ENCODE measurements around the gene ZNF653.
"Not testable (repeated sequence)": the region's sequence is repeated elsewhere in the genome, so short reads cannot be mapped to it uniquely, and the experiment has no call there.

ZNF653 gene

GRCh38 chr19:11480715-11481533 is 24.7 kb downstream of the ZNF653 start, which contains the start of gene ELAVL3:
Gene ELAVL3, minus strand, starts transcription at chr19:11481046. Its CDS starts 438 bp downstream, at chr19:11480608.
- DNase-seq (ENCODE audit: low spot score), result no peak

DNA sequence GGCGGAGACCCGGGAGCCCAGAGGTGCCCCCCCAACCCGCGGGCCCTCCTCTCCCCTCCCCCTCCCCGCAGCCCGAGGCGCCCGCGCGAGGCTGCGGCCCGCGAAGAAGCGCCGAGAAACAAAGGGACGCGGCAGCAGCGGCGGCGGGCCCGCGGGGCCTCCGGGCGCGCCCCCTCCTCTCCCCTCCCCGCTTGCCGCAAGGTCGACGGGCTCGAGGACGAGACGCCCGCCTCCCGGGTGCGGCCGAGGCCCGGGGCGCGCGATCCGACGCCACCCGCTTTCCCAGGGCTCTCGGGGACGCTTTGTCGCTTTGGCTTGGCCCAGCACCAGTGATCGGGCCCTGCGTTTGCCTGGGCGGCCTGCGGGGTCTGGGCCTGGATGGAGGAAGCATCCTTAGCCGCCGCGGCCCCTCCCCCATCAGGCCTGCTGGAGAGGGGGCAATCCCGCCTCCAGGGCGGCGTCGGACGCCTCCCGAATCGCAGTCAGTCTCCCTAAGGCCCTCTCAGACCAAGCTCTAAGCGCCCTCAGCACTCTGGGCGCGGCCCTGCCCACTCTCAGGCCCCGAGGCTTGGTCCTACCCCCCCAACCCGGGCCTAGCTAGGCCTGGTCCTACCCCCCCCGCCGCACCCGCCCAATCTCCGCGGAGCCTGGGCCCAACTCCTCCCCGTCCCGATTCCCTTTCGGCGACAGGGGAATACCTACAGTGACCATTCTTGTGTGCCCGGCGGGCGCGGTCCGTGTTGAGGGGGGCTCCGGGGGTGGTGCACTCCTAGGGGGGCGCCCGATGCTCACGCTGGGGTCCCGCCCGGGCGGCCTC is 25.5 kb downstream of the ZNF653 start:
- DNase-seq (ENCODE audit: low spot score), result no peak

- DNase-seq (ENCODE audit: low spot score), result no peak
These were observed 26.3 kb downstream of the ZNF653 start for GRCh38 chr19:11479090-11479897.

GRCh38 chr19:11478167-11479089 is 27.2 kb downstream of the ZNF653 start:
- DNase-seq (ENCODE audit: low spot score), result no peak

DNA sequence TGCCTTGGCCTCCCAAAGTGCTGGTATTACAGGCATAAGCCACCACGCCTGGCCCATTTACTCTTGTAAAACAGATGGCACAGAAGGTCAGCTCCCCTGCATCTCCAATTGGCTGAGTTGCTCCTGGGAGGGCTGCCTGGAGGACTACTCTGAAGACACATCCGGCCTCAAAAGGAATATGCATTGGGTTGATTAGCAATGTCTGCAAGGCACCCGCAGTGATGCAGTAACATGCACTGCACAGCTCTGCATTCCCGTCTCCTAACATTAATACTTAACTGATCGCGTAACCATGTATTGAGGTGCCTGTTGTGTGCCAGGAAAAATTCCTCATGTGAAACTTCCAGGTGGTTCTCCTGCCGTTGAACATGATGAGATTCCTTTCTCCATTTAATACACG is 29.8 kb downstream of the ZNF653 start:
- DNase-seq (ENCODE audit: low spot score), result no peak

GRCh38 chr19:11475343-11475742 is 30.3 kb downstream of the ZNF653 start:
- DNase-seq (ENCODE audit: low spot score), result not testable (repeated sequence)

- no peak for DNase-seq (ENCODE audit: low spot score)
These were observed 31.9 kb downstream of the ZNF653 start for GRCh38 chr19:11473725-11474124.

GRCh38 chr19:11468266-11468845 is 37.3 kb downstream of the ZNF653 start:
- DNase-seq (ENCODE audit: low spot score), result not testable (repeated sequence)

- no peak for DNase-seq (ENCODE audit: low spot score)
These were observed 40.0 kb downstream of the ZNF653 start for GRCh38 chr19:11465600-11465999.

- no peak for DNase-seq (ENCODE audit: low spot score)
These were observed 41.0 kb downstream of the ZNF653 start for GRCh38 chr19:11464333-11465265.

GRCh38 chr19:11463391-11463790 is 42.2 kb downstream of the ZNF653 start:
- no peak for DNase-seq (ENCODE audit: low spot score)

- no peak for DNase-seq (ENCODE audit: low spot score)
These were observed 44.2 kb downstream of the ZNF653 start for GRCh38 chr19:11461453-11461852.

DNA sequence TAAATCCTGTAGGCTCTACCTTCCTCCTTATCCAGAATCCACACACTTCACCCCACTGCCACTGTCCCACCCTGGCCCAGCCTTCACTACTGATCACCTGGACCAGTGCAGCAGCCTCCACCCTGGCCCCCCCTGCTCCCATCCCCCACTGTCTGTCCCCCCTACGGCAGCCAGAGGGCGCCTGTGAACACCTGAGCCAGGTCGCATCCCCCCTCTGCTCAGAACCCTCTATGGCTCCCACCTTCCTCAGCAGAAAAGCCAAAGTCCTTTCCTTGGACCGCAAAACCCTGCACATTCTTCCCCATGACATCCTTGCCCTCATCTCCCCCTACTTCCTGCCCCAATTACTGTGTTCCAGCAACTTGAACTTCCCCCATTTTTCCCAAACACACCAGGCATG is 45.4 kb downstream of the ZNF653 start:
- no peak for DNase-seq (ENCODE audit: low spot score)

- DNase-seq (ENCODE audit: low spot score), result not testable (repeated sequence)
These were observed 46.7 kb downstream of the ZNF653 start for GRCh38 chr19:11458912-11459311.

GRCh38 chr19:11458236-11458900 is 47.3 kb downstream of the ZNF653 start:
- DNase-seq (ENCODE audit: low spot score), result no peak

- no peak for DNase-seq (ENCODE audit: low spot score)
These were observed 47.8 kb downstream of the ZNF653 start for GRCh38 chr19:11457831-11458230.

DNA sequence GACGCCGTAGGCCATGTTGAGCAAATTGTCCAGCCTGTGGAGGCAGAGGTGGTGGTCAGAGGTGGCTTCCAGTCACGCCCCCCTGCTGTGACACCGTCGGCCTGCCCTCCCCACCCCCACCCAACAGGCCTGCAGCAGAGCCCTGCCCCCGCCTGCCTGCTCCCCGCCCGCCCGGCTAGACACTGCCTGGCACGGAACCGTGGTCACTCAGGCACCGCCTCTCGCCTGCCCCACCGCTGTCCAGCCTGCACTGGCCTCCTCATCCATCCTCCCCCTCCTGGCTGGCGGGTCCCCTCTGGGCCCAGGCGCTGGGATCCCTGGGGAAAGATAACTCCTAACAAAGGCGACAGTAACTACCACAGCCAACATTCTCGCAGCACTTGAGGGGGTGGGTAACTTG is 48.5 kb downstream of the ZNF653 start:
- no peak for DNase-seq (ENCODE audit: low spot score)

GRCh38 chr19:11456659-11457058 is 49.0 kb downstream of the ZNF653 start:
- DNase-seq (ENCODE audit: low spot score), result no peak

DNA sequence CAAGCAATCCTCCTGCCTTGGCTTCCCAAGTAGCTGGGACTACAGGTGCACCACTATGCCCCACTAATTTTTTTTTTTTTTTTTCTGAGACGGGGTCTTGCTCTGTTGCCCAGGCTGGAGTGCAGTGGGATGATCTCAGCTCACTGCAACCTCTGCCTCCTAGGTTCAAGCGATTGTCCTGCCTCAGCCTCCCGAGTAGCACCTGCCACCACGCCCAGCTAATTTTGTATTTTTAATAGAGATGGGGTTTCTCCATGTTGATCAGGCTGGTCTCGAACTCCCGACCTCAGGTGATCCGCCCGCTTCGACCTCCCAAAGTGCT is 50.4 kb downstream of the ZNF653 start:
- DNase-seq (ENCODE audit: low spot score), result not testable (repeated sequence)

Data from CD4-positive, alpha-beta T cell treated with Interleukin-6 at 100 ng/mL for 8 hours (primary cell).